Measurements from ENCODE around the gene ATP8B4. TPM values are rescaled to one million over a fixed set of nuclear protein-coding genes. Genes with fewer than 3 reads are reported as not detected.

ATP8B4 gene, protein sequence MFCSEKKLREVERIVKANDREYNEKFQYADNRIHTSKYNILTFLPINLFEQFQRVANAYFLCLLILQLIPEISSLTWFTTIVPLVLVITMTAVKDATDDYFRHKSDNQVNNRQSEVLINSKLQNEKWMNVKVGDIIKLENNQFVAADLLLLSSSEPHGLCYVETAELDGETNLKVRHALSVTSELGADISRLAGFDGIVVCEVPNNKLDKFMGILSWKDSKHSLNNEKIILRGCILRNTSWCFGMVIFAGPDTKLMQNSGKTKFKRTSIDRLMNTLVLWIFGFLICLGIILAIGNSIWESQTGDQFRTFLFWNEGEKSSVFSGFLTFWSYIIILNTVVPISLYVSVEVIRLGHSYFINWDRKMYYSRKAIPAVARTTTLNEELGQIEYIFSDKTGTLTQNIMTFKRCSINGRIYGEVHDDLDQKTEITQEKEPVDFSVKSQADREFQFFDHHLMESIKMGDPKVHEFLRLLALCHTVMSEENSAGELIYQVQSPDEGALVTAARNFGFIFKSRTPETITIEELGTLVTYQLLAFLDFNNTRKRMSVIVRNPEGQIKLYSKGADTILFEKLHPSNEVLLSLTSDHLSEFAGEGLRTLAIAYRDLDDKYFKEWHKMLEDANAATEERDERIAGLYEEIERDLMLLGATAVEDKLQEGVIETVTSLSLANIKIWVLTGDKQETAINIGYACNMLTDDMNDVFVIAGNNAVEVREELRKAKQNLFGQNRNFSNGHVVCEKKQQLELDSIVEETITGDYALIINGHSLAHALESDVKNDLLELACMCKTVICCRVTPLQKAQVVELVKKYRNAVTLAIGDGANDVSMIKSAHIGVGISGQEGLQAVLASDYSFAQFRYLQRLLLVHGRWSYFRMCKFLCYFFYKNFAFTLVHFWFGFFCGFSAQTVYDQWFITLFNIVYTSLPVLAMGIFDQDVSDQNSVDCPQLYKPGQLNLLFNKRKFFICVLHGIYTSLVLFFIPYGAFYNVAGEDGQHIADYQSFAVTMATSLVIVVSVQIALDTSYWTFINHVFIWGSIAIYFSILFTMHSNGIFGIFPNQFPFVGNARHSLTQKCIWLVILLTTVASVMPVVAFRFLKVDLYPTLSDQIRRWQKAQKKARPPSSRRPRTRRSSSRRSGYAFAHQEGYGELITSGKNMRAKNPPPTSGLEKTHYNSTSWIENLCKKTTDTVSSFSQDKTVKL
- total RNA-seq = 0.26 and 1.1 TPM in 2 replicates

GRCh38 chr15:50119063-50120040 is at the start of gene ATP8B4:
Gene ATP8B4, minus strand, starts transcription at chr15:50119233. Its CDS starts 12,267 bp downstream, at chr15:50106966.
- Histone ChIP-seq H3K27me3 (ENCODE audit: control insufficient read depth, insufficient read depth, low read length) (no peaks in the 10 kb centered on the region), H3K4me3 (ENCODE audit: low read depth, low read length) (no peak within 1 kb of the TSS), H3K36me3 (ENCODE audit: control insufficient read depth, insufficient read depth, low read length) (no peaks in the 10 kb centered on the region)
- no peak for DNase-seq (ENCODE audit: low read depth)
- FAIRE-seq = no peak
- TF ChIP-seq CTCF (IDR thresholded peaks at IDR 0.05; ENCODE audit: insufficient read depth, low read length, severe bottlenecking) = no peak

- no peak for FAIRE-seq
- TF ChIP-seq CTCF (IDR thresholded peaks at IDR 0.05; ENCODE audit: insufficient read depth, low read length, severe bottlenecking) = no peak
- DNase-seq (ENCODE audit: low read depth) = no peak
These were observed 49.3 kb upstream of the ATP8B4 start for GRCh38 chr15:50168379-50168778.

DNA sequence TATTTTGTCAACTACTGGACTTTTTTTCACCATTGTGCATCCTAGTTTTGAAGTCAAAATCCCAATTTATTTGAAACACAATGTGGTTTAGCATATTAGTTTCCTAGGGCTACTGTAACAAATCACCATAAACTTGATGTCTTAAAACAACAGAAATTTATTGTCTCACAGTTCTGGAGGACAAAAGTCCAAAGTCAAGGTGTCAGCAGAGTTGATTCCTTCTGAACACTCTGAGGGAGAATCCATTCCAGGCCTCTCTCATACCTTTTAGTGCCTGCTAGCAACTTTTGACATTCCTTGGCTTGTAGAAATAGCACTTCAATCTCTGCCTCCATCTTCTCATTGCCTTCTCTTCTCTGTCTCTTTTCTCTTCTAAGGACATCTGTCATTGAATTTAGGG is 48.1 kb upstream of the ATP8B4 start:
- no peak for FAIRE-seq
- no peak overlapping the region for H3K4me3 ChIP-seq (ENCODE audit: low read depth, low read length)
- TF ChIP-seq CTCF (IDR thresholded peaks at IDR 0.05; ENCODE audit: insufficient read depth, low read length, severe bottlenecking) = no peak
- H3K36me3 ChIP-seq (ENCODE audit: control insufficient read depth, insufficient read depth, low read length) = no peaks in the 10 kb centered on the region
- H3K27me3 ChIP-seq (ENCODE audit: control insufficient read depth, insufficient read depth, low read length) = no peaks in the 10 kb centered on the region
- DNase-seq (ENCODE audit: low read depth) = no peak

More at GRCh38 chr15:50168379-50168778, 49.3 kb upstream of the ATP8B4 start:
- Histone ChIP-seq H3K27me3 (ENCODE audit: control insufficient read depth, insufficient read depth, low read length) (no peaks in the 10 kb centered on the region), H3K36me3 (ENCODE audit: control insufficient read depth, insufficient read depth, low read length) (no peaks in the 10 kb centered on the region), H3K4me3 (ENCODE audit: low read depth, low read length) (no peak overlapping the region)

- H3K27me3 ChIP-seq (ENCODE audit: control insufficient read depth, insufficient read depth, low read length) = no peaks in the 10 kb centered on the region
- H3K36me3 ChIP-seq (ENCODE audit: control insufficient read depth, insufficient read depth, low read length) = no peaks in the 10 kb centered on the region
- TF ChIP-seq CTCF (IDR thresholded peaks at IDR 0.05; ENCODE audit: insufficient read depth, low read length, severe bottlenecking) = no peak
- FAIRE-seq (no peak), DNase-seq (ENCODE audit: low read depth) (peak; percentile 89)
- H3K4me3 ChIP-seq (ENCODE audit: low read depth, low read length) = no peak overlapping the region
These were observed 47.2 kb upstream of the ATP8B4 start for GRCh38 chr15:50166216-50166615.

GRCh38 chr15:50164458-50164857 is 45.4 kb upstream of the ATP8B4 start:
- no peak for DNase-seq (ENCODE audit: low read depth)
- Histone ChIP-seq H3K4me3 (ENCODE audit: low read depth, low read length) (no peak overlapping the region), H3K27me3 (ENCODE audit: control insufficient read depth, insufficient read depth, low read length) (no peaks in the 10 kb centered on the region), H3K36me3 (ENCODE audit: control insufficient read depth, insufficient read depth, low read length) (no peaks in the 10 kb centered on the region)
- FAIRE-seq = no peak
- no peak for TF ChIP-seq CTCF (IDR thresholded peaks at IDR 0.05; ENCODE audit: insufficient read depth, low read length, severe bottlenecking)
